Mucosa of descending colon (tissue), 3 donors: ENCODE results near the gene NRG3. TPM values are rescaled to one million over a fixed set of nuclear protein-coding genes. Genes with fewer than 3 reads are reported as not detected.

Experiments
- ATAC-seq: fragments of 200-7000 bp; cut with Tn5 transposase; one replicate; pipeline ENCODE4 v1.9.1; 2020; ENCODE audit warnings: mild to moderate bottlenecking, moderate library complexity
- DNase-seq, 3 donors: peaks; one replicate each; pipeline ENCODE4 v3.0.0-alpha.2; 2020
- H3K36me3 ChIP-seq: fragments of 200-600 bp; one replicate; pipeline ENCODE4 v1.8.0; 2021; ENCODE audit warnings: low read depth, mild to moderate bottlenecking
- H3K4me1 ChIP-seq: fragments of 200-600 bp; one replicate; pipeline ENCODE4 v1.8.0; 2021; ENCODE audit warnings: low read depth, mild to moderate bottlenecking
- H3K4me3 ChIP-seq: fragments of 200-600 bp; one replicate; pipeline ENCODE4 v1.8.0; 2021; ENCODE audit warnings: mild to moderate bottlenecking
- H3K9me3 ChIP-seq: fragments of 200-600 bp; one replicate; pipeline ENCODE4 v1.8.0; 2021; ENCODE audit warnings: mild to moderate bottlenecking
- intact Hi-C, 2 donors: fragments of 100-400 bp; cut with DNase I in 1 of 2; cut with micrococcal nuclease in 1 of 2; formaldehyde crosslinking; loops; one replicate each; pipeline versions ENCODE4 v1.11.0 to v1.11.1; 2022; cut with DNase I, micrococcal nuclease
- total RNA-seq, 3 donors: library from RNA; stranded (reverse); fragmentation: NEBNext Ultra II Directional in 2 of 3; extraction: Animal tissue kit (Norgen Biotek cat#: 25700) in 2 of 3; gene quantifications; one replicate each; pipeline versions ENCODE4 v1.2.1 to v1.2.4, GENCODE V29; 2021 to 2023
- TF ChIP-seq, protein P1 (sequence below): fragments of 200-600 bp; IDR thresholded peaks from one replicate; pipeline ENCODE4 v1.8.0; 2022; ENCODE audit warnings: antibody characterized with exemption, mild to moderate bottlenecking
- donor health status: DM: no; HTN: no; CAD: no; lungs with moderate emphysema.
- donor health status: DM: no; HTN: no; CAD: no.
- donor health status: DM: no; HTN: yes; CAD: no.

The NRG3 gene
- total RNA-seq, 3 donors from 2014 or later: 0.12 to 0.73 (median 0.23) TPM

DNA sequence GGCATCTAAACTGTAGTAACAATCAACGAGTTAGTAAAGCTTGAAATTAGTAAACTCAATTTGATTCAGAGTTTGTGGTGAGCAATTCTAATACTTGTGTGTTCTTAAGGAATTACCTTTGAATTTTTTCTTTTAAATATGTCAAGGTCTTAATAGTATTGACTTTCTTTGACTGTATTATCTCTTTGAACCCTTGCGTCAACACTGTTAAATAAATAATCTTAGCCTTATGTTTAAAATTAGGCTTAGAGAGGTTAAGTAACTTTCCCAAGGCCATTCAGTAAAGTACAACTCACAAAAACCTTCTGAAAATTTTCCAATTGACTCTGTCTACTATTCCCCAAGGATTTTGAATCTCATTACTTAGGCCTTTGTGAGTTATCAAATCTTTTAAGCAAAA is 716.4 kb downstream of the NRG3 start:
- no peak overlapping the region for H3K4me3 ChIP-seq
- ATAC-seq (no peak), DNase-seq (no peak)
- peaks cover 4% of the 10 kb centered on the region for H3K9me3 ChIP-seq
- no peaks in the 10 kb centered on the region for H3K36me3 ChIP-seq
- intact Hi-C loops: no loop called here
- TF ChIP-seq, protein P1, sequence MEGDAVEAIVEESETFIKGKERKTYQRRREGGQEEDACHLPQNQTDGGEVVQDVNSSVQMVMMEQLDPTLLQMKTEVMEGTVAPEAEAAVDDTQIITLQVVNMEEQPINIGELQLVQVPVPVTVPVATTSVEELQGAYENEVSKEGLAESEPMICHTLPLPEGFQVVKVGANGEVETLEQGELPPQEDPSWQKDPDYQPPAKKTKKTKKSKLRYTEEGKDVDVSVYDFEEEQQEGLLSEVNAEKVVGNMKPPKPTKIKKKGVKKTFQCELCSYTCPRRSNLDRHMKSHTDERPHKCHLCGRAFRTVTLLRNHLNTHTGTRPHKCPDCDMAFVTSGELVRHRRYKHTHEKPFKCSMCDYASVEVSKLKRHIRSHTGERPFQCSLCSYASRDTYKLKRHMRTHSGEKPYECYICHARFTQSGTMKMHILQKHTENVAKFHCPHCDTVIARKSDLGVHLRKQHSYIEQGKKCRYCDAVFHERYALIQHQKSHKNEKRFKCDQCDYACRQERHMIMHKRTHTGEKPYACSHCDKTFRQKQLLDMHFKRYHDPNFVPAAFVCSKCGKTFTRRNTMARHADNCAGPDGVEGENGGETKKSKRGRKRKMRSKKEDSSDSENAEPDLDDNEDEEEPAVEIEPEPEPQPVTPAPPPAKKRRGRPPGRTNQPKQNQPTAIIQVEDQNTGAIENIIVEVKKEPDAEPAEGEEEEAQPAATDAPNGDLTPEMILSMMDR: no peak
- no peaks in the 10 kb centered on the region for H3K4me1 ChIP-seq

DNA sequence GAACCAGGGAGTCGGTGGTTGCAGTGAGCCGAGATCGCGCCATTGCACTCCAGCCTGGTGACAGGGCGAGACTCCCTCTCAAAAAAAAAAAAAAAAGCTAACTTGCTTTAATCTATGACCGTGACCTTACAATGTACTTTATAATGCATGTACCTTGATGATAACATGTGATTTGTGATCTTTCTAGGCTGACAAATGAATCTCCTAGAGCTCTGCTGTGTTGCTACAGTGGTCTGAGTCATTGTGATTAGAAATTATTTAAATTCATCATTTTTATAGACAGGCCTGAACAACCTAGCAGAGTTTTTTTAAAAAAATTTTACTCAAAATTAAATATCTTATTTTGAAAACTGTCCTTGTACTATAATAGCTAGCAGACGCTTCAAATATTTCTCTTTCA is 722.8 kb downstream of the NRG3 start:
- TF ChIP-seq, protein P1: no peak
- DNase-seq: no peak
- no peaks in the 10 kb centered on the region for H3K9me3 ChIP-seq
- intact Hi-C loops: no loop called here
- H3K4me1 ChIP-seq: no peaks in the 10 kb centered on the region
- no peak overlapping the region for H3K4me3 ChIP-seq
- no peaks in the 10 kb centered on the region for H3K36me3 ChIP-seq
- ATAC-seq: no peak

DNA sequence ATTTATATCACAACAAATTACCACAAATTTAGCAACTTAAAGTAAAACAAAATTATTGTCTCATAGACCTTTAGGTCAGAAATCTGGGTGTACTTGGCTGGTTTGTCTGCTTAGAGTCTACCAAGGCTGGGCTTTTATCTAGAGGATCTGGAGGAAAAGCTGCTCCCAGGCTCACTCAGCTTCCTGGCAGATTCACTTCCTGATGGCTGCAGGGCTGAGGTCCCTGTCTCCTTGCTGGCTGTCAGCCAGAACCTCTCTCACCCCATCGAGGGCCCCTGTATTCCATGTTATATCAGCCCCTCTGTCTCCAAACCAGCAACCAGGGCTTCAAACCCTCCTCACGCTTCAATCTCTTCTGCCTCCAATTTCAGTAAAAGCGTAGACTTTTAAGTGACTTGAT is 734.9 kb downstream of the NRG3 start:
- peaks cover 13% of the 10 kb centered on the region for H3K9me3 ChIP-seq
- intact Hi-C loops: no loop called here
- ATAC-seq: no peak
- no peaks in the 10 kb centered on the region for H3K36me3 ChIP-seq
- H3K4me1 ChIP-seq: no peaks in the 10 kb centered on the region
- no peak for DNase-seq
- TF ChIP-seq, protein P1: no peak
- no peak overlapping the region for H3K4me3 ChIP-seq

DNA sequence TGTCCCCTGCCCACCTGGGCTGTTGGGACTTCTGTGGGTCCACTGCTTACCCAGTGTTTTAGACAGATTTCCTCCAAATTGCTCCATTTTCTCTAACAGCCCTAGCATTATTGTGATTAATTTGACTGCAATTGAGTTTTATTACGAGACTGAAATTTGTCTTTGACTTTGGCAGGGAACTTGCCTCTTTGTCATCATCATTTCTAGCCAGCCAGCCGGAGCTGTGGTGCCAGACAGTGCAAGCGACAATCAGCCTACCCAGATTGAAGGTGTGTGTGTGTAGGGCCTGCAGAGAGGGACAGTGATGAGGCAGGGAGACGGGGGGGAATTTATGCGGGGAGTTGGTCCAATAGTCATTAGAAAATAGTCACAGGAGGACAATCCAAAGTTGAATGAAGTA is 743.0 kb downstream of the NRG3 start:
- TF ChIP-seq, protein P1: no peak
- Histone ChIP-seq H3K4me1 (no peaks in the 10 kb centered on the region), H3K4me3 (no peak overlapping the region), H3K36me3 (no peaks in the 10 kb centered on the region), H3K9me3 (no peaks in the 10 kb centered on the region)
- no peak for ATAC-seq
- intact Hi-C loops: no loop called here
- no peak for DNase-seq

DNA sequence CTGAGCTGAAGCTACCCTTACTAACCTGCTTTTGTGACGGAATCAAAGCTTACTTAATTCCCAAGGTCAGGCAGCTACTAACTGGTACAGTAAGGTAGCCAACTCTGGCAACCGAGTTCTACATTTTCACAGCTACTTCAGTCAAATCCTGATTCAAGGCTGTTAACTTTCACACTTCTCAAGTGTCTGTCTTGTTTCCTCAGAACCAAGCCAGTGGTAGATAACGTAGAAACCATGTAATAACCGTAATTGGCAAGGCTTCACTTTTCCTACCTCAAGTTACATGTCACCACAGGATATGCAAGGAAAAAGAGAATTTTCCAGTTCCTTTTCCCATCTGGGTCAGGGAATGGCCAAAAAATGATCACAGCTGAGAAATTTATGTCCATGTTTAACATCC is 746.7 kb downstream of the NRG3 start:
- no peak for ATAC-seq
- H3K4me3 ChIP-seq: no peak overlapping the region
- intact Hi-C loops: no loop called here
- H3K4me1 ChIP-seq: no peaks in the 10 kb centered on the region
- H3K36me3 ChIP-seq: no peaks in the 10 kb centered on the region
- TF ChIP-seq, protein P1: no peak
- DNase-seq: no peak
- no peaks in the 10 kb centered on the region for H3K9me3 ChIP-seq

DNA sequence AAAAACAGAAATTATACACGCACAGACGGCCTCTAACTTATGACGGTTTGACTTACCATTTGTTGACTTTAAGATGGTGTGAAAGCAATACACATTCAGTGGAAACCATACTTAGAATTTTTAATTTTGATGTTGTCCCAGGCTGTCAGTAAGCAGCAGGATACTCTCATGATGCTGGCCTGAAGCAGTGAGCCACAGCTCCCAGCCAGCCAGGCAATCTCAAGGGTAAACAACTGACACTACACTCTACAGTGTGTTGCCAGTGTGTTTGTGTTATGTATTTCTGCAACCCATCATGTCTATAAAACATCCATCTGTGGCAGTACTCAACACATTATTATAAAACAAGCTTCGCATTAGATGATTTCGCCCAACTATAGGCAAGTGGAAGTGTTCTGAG is 747.5 kb downstream of the NRG3 start:
- TF ChIP-seq, protein P1: no peak
- no peaks in the 10 kb centered on the region for H3K9me3 ChIP-seq
- DNase-seq (no peak), ATAC-seq (no peak)
- H3K36me3 ChIP-seq: no peaks in the 10 kb centered on the region
- H3K4me1 ChIP-seq: no peaks in the 10 kb centered on the region
- intact Hi-C loops: no loop called here
- no peak overlapping the region for H3K4me3 ChIP-seq
